Ramos (cell line): ENCODE data around the gene CFAP299.
"Not testable (repeated sequence)": the region's sequence is repeated elsewhere in the genome, so short reads cannot be mapped to it uniquely, and the experiment has no call there.

Experiments
- in situ Hi-C: fragments of 300-500 bp; cut with MboI; formaldehyde crosslinking; loops from one replicate; pipeline ENCODE4 v1.14.3; 2022; ENCODE audit warnings: low sequenced_read_pairs; ENCODE audit not compliant: unreplicated experiment

CFAP299 gene

DNA sequence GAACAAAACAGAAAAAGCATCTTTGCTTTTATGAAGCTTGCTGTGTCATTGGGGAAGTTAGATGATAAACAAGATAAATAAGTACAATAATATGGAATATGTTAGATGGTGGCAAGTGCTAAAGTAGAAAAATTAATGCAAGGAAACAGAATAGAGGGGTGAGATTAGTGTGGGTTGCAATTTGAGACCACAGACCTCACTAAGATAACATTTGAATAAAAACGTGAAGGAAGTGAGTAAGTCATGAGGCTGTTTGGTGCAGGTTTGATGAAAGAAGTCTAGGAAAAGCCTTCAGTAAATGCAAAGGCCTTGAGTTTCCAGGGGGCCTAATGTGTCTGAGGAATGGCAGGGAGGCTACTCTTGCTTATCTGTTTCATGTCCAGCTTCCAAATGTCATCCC, 102.5 kb downstream of the CFAP299 start:
- in situ Hi-C loops = no loop called here

DNA sequence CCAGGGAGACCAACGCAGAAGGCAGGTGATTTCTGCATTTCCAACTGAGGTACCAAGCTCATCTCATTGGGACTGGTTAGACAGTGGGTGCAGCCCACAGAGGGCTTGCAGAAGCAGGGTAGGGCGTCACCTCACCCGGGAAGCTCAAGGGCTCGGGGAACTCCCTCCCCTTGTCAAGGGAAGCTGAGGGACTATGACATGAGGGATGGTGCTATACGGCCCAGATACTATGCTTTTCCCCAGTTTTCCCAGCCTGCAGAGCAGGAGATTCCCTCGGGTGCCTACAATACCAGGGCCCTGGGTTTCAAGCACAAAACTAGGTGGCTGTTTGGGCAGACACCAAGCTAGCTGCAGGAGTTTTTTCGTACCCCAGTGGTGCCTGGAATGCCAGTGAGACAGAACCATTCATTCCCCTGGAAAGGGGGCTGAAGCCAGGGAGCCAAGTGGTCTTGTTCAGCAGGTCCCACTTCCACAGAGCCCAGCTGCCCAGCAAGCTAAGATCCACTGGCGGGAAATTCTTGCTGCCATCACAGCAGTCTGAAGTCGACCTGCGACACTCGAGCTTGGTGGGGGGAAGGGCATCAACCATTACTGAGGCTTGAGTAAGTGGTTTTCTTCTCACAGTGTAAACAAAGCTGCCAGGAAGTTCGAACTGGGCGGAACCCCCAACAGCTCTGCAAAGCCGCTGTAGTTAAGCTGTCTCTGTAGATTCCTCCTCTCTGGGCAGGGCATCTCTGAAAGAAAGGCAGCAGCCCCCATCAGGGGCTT, 103.9 kb downstream of the CFAP299 start:
- in situ Hi-C loops = not testable (repeated sequence)

DNA sequence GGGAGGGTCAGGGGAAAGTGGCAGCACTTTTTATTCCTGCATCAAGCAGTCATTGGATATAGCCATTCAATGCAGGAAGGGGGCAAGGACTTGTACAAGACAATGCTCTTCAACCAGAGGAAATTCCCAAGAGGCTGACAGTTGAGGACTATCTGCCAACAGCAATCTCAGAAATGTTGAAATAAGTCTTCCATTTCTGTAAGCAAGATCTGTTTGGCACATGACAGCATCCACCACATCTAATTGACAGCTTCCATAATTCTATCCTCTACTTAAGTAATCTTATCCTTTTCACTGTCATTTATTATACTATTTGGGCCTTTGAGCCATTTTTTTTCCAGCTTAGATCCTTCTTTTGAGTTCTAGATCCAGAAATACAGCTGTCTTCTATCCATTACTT, 110.7 kb downstream of the CFAP299 start:
- in situ Hi-C loops = no loop called here

DNA sequence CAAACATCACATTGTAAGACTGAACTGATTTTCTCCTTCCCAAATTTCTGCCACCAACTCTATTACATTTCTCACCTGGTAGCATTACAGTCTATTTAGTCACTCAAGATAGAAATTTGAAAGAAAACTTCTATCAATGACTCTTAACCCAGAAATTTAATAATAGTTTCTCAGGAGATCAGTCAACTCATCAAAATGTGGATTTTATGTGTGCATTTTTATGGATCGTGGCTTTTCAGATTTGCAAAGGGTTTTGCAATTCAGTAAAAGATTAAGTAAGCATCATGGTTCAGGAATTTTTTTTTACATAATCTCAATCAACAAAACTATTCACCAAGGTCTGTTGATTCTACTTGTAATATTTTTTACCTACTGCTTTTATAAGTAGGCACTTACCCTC, 111.1 kb downstream of the CFAP299 start:
- in situ Hi-C loops = no loop called here

DNA sequence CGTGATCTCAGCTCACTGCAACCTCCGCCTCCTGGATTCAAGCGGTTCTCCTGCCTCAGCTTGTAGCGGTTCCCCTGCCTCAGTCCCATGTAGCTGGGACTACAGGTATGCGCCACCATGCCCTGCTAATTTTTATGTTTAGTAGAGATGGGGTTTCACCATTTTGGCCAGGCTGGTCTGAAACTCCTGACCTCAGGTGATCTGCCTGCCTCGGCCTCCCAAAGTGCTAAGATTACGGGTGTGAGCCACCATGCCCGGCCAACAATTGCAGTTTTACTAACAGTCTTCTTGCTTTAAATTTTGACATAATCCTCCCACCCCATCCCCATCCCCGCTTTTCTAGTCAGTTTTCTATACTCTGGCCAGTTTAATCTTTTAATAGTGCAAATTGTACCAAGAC, 112.0 kb downstream of the CFAP299 start:
- in situ Hi-C loops = no loop called here

DNA sequence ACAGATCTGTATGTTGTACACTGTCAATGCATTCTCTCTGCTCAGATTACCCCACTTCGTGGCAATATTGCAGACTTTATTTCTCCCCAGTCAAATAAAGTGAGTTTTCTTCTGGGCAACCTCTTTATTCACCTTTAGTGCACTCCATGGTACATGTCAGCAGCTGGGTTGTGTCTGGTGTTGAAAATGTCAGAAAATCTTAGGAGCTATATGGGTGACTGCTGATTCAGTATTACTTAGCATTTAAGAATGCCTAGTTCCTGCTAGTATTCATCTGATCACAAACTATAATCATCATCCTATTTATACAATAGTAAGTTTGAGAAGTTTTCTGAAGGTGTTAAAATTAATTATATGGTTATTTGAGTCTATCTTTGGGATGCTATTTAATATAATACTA, 112.5 kb downstream of the CFAP299 start:
- in situ Hi-C loops = no loop called here

DNA sequence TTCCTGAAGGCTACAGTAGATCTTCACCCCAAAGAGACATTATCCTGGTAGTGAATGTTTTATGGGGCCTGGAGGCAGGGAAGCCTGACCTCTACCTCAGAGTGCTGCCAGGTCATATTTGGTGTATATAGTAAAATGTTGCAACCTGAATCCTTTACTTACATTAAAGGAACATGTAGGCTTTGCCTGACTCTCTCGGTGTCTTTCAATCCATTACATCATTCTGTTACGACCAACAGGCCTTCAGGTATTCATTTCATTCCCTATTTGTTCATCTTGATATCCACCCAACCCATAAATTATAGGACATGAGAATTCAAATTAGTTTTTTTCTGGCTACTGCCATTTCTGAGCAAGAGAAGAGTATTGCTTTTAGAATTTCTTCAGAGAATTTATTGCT, 116.5 kb downstream of the CFAP299 start:
- in situ Hi-C loops = no loop called here

DNA sequence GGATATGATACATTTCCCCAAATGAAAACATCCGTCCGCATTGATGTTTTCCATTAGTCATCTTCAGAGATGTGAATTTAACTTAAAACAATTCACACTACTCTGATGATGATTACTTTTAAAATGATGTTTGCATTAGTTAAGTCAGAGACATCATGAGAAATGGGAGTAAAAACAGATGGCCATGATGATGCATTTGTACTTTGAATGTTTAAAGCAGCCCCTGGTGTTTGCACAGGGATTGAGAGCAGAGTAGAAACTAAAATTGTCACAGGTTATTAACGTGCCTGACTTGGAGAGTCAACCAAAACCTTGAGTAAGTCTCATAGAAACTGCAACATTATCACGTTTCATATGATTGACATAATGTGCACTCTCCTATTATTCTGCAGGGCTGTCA, 117.2 kb downstream of the CFAP299 start:
- in situ Hi-C loops = no loop called here

DNA sequence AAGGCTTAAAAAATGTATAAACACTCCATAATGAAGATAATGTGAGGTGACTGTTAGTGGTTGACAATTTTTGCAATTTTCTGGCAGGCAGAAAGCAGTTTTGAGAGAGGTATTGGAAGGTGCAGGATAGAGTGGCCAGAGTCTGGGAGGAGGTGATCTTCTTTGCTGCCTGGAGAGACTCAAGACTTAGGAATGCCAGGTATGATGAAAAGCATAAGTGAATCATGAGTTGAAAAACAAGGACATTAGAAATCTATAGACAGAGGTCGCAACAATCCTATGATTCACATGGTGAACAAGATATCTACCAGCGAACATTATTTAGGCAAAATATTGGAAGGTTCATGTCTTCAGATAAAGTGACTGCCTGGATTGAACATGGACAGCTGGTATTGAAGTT, 118.5 kb downstream of the CFAP299 start:
- in situ Hi-C loops = no loop called here

DNA sequence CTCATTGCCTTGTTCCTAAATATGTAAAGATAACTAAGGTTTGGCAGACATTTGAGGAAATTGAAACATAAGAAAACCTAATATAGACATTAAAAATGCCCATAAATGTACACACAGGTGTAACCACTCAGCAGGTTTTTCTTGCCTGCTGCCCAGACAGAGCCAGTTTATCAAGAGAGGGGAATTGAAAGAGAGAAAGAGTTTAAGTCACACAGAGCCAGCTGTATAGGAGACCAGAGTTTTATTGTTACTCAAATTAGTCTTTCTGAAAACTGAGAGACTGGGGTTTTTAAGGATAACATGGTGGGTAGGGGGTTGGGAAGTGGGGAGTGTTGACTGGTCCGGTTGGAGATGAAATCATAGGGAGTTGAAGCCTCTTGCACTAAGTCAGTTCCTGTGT, 119.0 kb downstream of the CFAP299 start:
- in situ Hi-C loops = no loop called here

DNA sequence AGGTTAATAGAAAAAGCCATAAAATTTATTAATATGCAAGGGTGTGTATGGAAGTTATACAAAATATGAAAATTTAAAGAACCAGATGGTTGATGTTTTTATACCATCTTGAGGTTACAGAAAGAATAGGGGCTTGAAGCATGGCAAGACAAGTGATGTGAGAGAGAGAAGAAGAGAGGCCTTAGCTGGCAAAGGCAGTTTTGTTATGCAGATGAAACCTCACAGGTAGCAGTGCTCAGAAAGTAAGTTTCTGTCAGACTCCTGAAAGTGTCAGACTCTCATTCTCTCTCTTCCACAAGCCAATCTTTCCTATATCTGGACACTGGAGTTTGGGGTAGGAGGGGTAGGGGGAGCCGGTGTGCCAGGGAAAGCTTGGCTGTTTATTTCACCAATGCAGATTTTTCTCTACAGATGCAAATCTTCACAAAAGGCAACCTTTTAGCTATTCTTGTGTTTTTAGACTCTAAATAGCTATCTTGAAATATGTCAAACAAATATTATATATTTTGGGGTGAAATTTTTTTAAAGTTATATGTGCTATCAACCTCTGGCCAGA, 124.5 kb downstream of the CFAP299 start:
- in situ Hi-C loops = no loop called here

DNA sequence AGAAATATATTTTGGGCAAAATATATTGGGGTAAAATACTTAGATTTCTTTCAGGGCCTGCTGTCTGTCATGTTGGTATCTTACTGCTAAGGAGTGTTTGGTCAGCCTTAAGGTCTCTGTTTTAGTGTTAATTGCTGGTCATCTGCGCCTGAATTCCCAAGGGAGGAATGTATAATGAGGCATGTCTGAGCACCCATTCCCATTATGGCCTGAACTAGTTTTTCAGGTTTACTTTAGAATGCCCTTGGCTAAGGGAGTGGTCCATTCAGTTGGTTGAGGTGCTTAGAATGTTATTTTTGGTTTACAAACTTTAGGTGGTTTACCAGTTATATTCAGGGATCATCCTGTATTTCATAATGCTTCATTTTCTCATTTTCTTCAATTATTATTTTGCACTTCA, 125.9 kb downstream of the CFAP299 start:
- in situ Hi-C loops = no loop called here

DNA sequence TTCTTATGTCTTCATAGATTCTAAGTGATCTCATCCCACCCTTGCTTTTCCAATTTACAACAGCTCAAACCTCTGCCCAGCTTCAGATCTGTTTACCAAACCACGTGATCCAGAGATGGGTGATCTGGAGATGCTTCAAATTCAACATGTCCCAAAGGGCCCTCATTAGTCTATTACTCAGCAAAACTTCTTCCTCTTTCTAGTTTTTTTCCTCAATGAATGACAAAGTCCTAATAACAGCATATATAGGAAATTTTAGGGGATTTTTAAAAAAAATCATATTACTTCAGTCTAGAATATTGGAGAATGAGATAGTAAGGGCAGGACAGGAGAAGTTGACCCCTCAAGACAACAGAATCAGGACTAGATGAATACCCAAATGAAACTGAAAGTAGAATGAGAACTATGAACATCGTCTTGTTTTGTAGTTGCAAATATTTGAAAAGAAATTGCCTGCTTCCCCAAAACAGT, 127.1 kb downstream of the CFAP299 start:
- in situ Hi-C loops = no loop called here

DNA sequence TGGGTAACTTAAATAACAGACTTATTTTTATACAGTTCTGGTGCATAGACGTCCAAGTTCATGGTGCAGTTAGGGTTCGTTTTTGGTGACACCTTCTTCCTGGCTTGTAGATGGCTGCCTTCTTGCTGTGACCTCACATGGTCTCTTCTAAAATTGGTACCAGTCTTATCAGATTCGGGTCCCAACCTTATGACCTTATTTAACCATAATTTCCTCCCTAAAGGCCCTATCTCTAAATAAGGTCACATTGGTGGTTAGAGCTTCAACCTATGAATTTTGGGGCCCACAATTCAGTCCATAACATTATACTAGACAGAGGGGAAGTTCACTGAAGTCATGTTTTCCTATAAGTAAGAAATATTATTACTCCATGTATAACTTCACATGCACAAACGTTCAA, 128.0 kb downstream of the CFAP299 start:
- in situ Hi-C loops = no loop called here

DNA sequence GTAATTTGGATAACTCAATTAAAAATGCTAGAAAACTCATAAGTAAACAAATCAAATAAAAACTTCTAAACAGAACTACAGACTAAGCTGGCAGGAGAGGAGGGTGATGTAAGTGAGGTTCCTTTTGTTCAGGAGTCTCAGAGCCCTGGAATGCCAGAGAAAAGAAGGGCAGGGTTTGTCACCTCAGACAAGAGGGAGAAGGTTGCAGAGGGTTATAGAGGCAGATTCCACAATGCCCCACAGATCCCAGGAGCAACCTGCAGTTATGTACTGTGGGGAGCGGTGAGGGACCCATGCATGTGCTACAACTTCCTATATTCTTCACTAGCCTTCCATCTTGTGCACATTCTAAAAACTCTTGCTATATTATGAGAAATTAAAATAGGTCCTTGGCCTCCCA, 129.7 kb downstream of the CFAP299 start:
- in situ Hi-C loops = no loop called here

DNA sequence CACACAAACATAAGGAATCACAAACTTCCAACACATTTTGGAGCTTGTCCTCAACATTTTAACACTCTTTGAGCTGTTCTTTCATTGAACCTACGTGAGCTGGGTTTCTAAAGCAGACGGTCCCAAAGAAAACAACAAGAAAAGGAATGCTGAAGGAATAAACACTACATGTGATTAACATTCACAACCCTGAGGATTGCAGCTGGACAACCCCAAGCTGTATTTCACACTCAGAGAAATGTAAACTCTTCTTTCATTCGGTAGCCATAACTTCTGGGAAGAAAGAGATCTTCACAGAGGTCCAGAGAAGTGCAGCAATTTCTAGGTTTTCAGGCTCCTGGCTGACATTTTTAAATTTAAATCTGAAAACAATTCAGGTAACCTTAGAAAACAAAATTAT, 130.2 kb downstream of the CFAP299 start:
- in situ Hi-C loops = no loop called here

DNA sequence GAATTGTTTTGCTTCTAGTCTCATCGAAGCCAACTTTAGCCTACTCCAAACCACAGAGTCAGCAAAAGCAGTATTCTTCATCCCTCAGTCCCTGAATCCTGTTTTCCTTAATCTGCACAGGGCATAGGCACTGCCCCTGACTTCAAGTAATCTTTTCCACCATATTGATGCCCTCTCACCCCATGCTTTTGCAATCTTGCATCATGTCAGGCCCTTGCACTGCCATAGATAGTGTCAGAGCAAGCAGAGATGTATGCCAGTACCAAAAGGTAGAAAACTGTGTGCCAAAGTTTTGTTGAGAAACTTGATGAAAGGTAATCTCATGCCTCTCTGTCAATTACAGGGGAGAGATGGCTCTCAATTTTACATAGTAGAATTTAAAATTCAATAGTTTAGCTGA, 131.1 kb downstream of the CFAP299 start:
- in situ Hi-C loops = no loop called here

DNA sequence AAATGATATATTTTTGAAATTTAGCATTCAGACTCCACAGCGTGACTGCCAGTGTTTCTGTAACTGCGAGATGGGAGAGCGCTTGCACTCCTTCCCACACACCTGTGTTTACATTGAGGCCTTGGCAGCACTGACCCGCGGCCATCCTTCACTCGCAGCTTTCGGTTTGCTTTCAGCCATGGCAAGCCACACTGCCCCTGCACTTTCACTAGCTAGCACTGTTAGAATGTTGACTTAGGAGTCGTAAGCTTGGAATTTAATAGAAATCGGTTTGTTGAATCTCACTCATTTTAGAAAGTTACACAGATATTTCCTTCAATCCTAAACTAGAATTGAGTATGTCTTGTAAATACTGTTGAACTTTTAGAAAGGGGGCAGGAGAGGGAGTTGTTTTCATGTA, 136.2 kb downstream of the CFAP299 start:
- in situ Hi-C loops = no loop called here

DNA sequence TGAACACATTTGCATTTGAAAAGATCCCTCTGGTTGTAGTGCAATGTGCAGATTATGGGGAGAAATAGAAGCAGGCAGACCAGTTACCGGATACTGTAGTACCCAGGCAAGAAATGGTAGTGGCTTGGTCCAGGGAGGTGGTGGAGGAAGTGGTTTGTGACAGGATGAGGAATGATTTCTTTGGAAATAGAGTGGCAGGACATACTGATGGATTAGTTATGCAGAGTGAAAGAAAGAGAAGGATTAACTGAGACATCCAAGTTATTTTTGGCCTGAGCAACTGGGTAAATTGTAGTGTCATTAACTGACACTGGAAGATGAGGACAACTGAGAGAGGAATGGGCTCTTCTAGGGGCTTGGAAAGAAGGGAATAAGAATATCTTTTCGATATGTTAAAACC, 139.7 kb downstream of the CFAP299 start:
- in situ Hi-C loops = no loop called here

DNA sequence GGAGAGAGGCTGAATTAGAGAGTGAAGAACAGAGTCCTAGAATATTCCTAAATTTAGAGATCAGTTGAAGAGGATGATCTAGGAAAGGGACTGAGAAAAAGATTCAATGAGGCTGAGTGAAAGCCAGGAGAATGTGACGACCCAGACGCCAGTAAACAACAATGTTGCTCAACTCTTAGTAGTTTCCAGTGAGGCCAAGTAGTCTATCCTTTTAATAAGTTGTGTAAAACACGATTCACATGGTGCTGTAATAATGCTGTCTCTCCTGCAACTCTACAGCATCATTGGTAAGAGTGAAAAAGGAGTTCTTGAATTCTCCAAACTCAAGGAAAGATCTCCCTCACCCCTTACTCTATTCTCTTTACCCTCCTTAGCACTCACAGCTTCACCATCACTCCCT, 140.3 kb downstream of the CFAP299 start:
- in situ Hi-C loops = no loop called here

DNA sequence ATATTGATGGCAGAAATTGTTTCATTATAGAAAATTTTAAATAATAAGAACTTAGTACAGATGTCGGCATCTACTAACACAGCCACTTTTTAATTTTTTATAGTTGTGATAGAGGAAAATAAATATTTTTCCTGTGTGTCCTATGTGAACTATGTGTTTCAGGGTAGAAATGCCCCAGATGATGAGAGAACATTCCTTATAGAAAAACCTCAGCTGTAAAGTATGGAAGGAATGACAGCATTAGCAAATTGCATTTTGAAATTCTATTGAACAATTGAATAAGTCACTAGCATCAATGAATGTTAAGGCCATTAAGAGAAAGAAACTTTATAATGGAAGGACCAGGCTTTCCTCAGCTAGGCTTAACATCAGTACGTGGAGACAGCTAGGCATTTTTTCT, 149.2 kb downstream of the CFAP299 start:
- in situ Hi-C loops = no loop called here

DNA sequence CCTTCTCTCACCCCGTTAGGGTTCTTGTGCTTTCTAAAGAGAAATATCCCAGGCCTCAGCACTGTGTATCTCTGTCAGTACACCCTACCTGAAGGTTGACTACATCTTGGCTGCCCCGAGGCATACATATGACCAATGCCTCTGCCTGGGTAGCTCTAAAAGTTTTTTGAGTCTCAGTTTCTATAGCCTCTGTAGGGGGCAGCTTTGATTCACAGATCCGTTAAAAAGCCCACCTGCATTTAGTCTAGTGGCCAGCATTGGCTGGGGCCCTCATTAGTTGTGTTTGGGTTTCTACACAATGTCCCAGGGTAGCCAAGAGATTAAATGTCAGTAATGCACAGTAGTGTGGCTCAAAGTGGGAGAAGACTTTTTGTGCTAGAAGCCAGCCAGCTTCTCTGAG, 151.1 kb downstream of the CFAP299 start:
- in situ Hi-C loops = no loop called here
